Activated CD8-positive, alpha-beta T cell treated with anti-CD3 and anti-CD28 coated beads for 36 hours (primary cell): ENCODE results near the gene CEP120. TPM values are rescaled to one million over a fixed set of nuclear protein-coding genes. Genes with fewer than 3 reads are reported as not detected.
A peak's percentile ranks its signal among the peaks of the same experiment; 100 is the strongest.
"Not testable (repeated sequence)": the region's sequence is repeated elsewhere in the genome, so short reads cannot be mapped to it uniquely, and the experiment has no call there.

Experiments used
- ATAC-seq: fragments of 200-7000 bp; cut with Tn5 transposase; one replicate; pipeline ENCODE4 v1.10.0; 2021; ENCODE audit warnings: mild to moderate bottlenecking, moderate library complexity
- CTCF ChIA-PET: fragments of 350-600 bp; sonication (Branson Sonifier 250); formaldehyde crosslinking; loops from one replicate; lab custom pipeline; 2021; ENCODE audit warnings: antibody characterized with exemption; lab: Charles Lee
- POLR2A ChIA-PET: fragments of 350-600 bp; sonication (Branson Sonifier 250); formaldehyde crosslinking; loops from one replicate; lab custom pipeline; 2021; ENCODE audit warnings: antibody characterized with exemption; lab: Charles Lee
- DNase-seq: peaks from one replicate; pipeline ENCODE4 v3.0.0-alpha.2; 2020
- H3K27ac Mint-ChIP-seq: one replicate; pipeline ENCODE4 v1.8.0; 2021; ENCODE audit warnings: mild to moderate bottlenecking, mixed read lengths
- H3K27me3 Mint-ChIP-seq: one replicate; pipeline ENCODE4 v1.8.0; 2021; ENCODE audit warnings: mixed read lengths
- H3K36me3 Mint-ChIP-seq: one replicate; pipeline ENCODE4 v1.8.0; 2021; ENCODE audit warnings: low read depth, mixed read lengths
- H3K4me1 Mint-ChIP-seq: one replicate; pipeline ENCODE4 v1.8.0; 2021; ENCODE audit warnings: low read depth, mixed read lengths
- H3K4me3 Mint-ChIP-seq: one replicate; pipeline ENCODE4 v1.8.0; 2021; ENCODE audit warnings: mild to moderate bottlenecking, moderate library complexity, mixed read lengths
- H3K9me3 Mint-ChIP-seq: one replicate; pipeline ENCODE4 v1.8.0; 2021; ENCODE audit warnings: mixed read lengths
- intact Hi-C: fragments of 100-400 bp; cut with micrococcal nuclease; formaldehyde crosslinking; loops from one replicate; pipeline ENCODE4 v1.10.0; 2022
- total RNA-seq, 2 experiments: library from RNA; stranded (reverse); gene quantifications; one replicate each; pipeline ENCODE4 v1.2.3, GENCODE V29; 2021
- TF ChIP-seq, protein P1 (sequence below): fragments of 200-600 bp; IDR thresholded peaks from one replicate; pipeline ENCODE4 v1.8.0; 2022; ENCODE audit warnings: antibody characterized with exemption, mild to moderate bottlenecking

Gene CEP120
- total RNA-seq, 2 experiments from 2014 or later = 22.6 to 28.3 TPM

DNA sequence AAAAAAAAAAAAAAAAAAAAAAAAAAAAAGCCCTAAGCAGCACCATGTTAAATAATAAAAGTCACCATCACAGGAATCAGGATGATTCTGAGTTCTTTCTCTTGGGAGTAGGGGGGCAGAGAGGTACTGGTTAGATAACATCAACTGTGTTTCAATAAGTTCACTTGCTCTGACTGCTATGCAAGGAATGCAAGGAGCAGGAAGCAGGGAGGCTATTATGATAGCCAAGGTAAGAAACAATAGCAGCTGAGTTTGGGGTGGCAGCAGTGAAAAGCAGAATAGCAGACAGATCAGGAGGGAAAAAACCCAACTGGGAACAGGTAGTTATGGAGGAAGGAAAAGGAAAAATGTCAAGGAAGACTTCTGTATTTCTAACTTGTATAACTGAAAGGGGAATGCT is 8.2 kb downstream of the CEP120 start:
- H3K4me1 Mint-ChIP-seq = peaks cover 31% of the 10 kb centered on the region
- TF ChIP-seq, protein P1, sequence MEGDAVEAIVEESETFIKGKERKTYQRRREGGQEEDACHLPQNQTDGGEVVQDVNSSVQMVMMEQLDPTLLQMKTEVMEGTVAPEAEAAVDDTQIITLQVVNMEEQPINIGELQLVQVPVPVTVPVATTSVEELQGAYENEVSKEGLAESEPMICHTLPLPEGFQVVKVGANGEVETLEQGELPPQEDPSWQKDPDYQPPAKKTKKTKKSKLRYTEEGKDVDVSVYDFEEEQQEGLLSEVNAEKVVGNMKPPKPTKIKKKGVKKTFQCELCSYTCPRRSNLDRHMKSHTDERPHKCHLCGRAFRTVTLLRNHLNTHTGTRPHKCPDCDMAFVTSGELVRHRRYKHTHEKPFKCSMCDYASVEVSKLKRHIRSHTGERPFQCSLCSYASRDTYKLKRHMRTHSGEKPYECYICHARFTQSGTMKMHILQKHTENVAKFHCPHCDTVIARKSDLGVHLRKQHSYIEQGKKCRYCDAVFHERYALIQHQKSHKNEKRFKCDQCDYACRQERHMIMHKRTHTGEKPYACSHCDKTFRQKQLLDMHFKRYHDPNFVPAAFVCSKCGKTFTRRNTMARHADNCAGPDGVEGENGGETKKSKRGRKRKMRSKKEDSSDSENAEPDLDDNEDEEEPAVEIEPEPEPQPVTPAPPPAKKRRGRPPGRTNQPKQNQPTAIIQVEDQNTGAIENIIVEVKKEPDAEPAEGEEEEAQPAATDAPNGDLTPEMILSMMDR = no peak
- POLR2A ChIA-PET = interaction anchor here (0.7 kb wide), 1 partner anchor 8 kb away, joined by 3 read pairs; the partner anchor contains the start of gene CEP120
- CTCF ChIA-PET = interaction anchor here (0.8 kb wide), 1 partner anchor 196 kb away, joined by 3 read pairs; no protein-coding TSS in a partner anchor
- no peak for DNase-seq
- peaks cover 49% of the 10 kb centered on the region for H3K36me3 Mint-ChIP-seq
- H3K27ac Mint-ChIP-seq = no peak overlapping the region
- no peaks in the 10 kb centered on the region for H3K27me3 Mint-ChIP-seq
- no peaks in the 10 kb centered on the region for H3K9me3 Mint-ChIP-seq
- intact Hi-C loops = no loop called here
- ATAC-seq = no peak
- no peak overlapping the region for H3K4me3 Mint-ChIP-seq

DNA sequence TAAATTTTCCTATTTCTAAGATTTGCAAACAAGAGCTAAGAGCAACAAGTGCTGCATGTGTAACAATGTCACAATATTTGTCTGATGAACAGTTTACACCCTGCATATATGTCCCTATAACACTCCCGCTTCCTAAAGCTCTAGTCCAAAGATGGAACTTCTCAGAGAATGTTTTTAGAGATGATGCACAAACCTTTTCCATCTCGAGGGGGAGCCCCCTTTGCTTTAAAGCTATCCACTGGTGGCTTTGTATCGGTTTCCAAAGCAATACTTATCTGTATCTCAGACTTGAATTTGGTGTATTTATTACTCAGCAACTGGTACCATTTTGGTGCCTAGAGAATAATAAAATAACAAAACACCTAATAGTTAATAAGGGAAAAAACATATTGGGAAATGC is 11.0 kb downstream of the CEP120 start:
- TF ChIP-seq, protein P1 = no peak
- Mint-ChIP-seq H3K4me1 (peaks cover 33% of the 10 kb centered on the region), H3K27ac (no peak overlapping the region), H3K4me3 (no peak overlapping the region), H3K36me3 (peaks cover 43% of the 10 kb centered on the region), H3K27me3 (no peaks in the 10 kb centered on the region), H3K9me3 (no peaks in the 10 kb centered on the region)
- ChIA-PET CTCF (interaction anchor here (2.3 kb wide), 1 partner anchor 11 kb away, joined by 11 read pairs; the partner anchor contains the start of gene CEP120), POLR2A (interaction anchor here (1.2 kb wide), 1 partner anchor 10 kb away, joined by 7 read pairs; no protein-coding TSS in a partner anchor)
- DNase-seq (peak; percentile 17), ATAC-seq (peak; percentile 45)
- intact Hi-C loops = no loop called here

- H3K27me3 Mint-ChIP-seq, H3K27ac Mint-ChIP-seq, DNase-seq, H3K9me3 Mint-ChIP-seq, ATAC-seq, CTCF ChIA-PET, H3K4me3 Mint-ChIP-seq, intact Hi-C loops: not testable (repeated sequence)
- peaks cover 13% of the 10 kb centered on the region for H3K4me1 Mint-ChIP-seq
- POLR2A ChIA-PET = interaction anchor here (0.6 kb wide), 1 partner anchor 187 kb away, joined by 5 read pairs; no protein-coding TSS in a partner anchor
- H3K36me3 Mint-ChIP-seq = peaks cover 41% of the 10 kb centered on the region
Observed at GRCh38 chr5:123401999-123402398, 21.2 kb downstream of the CEP120 start.

- H3K27me3 Mint-ChIP-seq = no peaks in the 10 kb centered on the region
- no peaks in the 10 kb centered on the region for H3K9me3 Mint-ChIP-seq
- CTCF ChIA-PET = no interaction called here
- H3K36me3 Mint-ChIP-seq = peaks cover 44% of the 10 kb centered on the region
- POLR2A ChIA-PET = no interaction called here
- ATAC-seq = no peak
- no peak overlapping the region for H3K27ac Mint-ChIP-seq
- TF ChIP-seq, protein P1 = no peak
- no peak for DNase-seq
- H3K4me1 Mint-ChIP-seq = peaks cover 8% of the 10 kb centered on the region
- intact Hi-C loops = no loop called here
- H3K4me3 Mint-ChIP-seq = no peak overlapping the region
Observed at GRCh38 chr5:123401320-123401719, 21.9 kb downstream of the CEP120 start.

GRCh38 chr5:123400870-123401291 is 22.3 kb downstream of the CEP120 start:
- POLR2A ChIA-PET, H3K27me3 Mint-ChIP-seq, H3K4me1 Mint-ChIP-seq, H3K27ac Mint-ChIP-seq, H3K4me3 Mint-ChIP-seq, DNase-seq, CTCF ChIA-PET, intact Hi-C loops, H3K9me3 Mint-ChIP-seq, ATAC-seq: not testable (repeated sequence)
- H3K36me3 Mint-ChIP-seq = peaks cover 39% of the 10 kb centered on the region

- no peaks in the 10 kb centered on the region for H3K27me3 Mint-ChIP-seq
- TF ChIP-seq, protein P1 = no peak
- H3K4me3 Mint-ChIP-seq = no peak overlapping the region
- no peak for DNase-seq
- intact Hi-C loops = no loop called here
- ATAC-seq = no peak
- H3K36me3 Mint-ChIP-seq = peaks cover 33% of the 10 kb centered on the region
- H3K9me3 Mint-ChIP-seq = no peaks in the 10 kb centered on the region
- POLR2A ChIA-PET = interaction anchor here (0.5 kb wide), 1 partner anchor 41 kb away, joined by 3 read pairs; no protein-coding TSS in a partner anchor
- CTCF ChIA-PET = no interaction called here
- no peak overlapping the region for H3K27ac Mint-ChIP-seq
- H3K4me1 Mint-ChIP-seq = no peaks in the 10 kb centered on the region
Observed at GRCh38 chr5:123398058-123398733, 25.0 kb downstream of the CEP120 start.
